T47D (cell line): ENCODE results near the gene GBA2.
A peak's percentile ranks its signal among the peaks of the same experiment; 100 is the strongest.

Experiments used
- DNase-seq, 2 experiments: peaks; one replicate each; pipeline versions ENCODE4 v3.0.0 to v3.0.0-alpha.2; 2011 to 2012; ENCODE audit warnings: low read depth in 1 of 2, low spot score in 1 of 2
- JUND ChIP-seq: IDR thresholded peaks from 2 replicates; pipeline ENCODE4 v1.6.1; 2012; ENCODE audit warnings: low read depth
- in situ Hi-C: cut with HindIII; loops from 2 replicates; pipeline ENCODE4 v1.10.0; 2016; ENCODE audit warnings: low sequenced_read_pairs, low pct_unique_long_range_greater_than_20kb

The GBA2 gene

GRCh38 chr9:35748858-35749514, at the start of gene GBA2, which contains the start of gene RGP1:
Gene GBA2, minus strand, starts transcription at chr9:35749228. Its CDS starts 524 bp downstream, at chr9:35748704.
Gene RGP1, plus strand, starts transcription at chr9:35749287. Its CDS starts 469 bp downstream, at chr9:35749756.
- in situ Hi-C loops, result no loop called here
- peak; percentile 25 to 81 for DNase-seq
- no peak for TF ChIP-seq JUND

- TF ChIP-seq JUND, result no peak
- DNase-seq, result no peak
- in situ Hi-C loops, result no loop called here
Observed at GRCh38 chr9:35797311-35798109, 48.5 kb upstream of the GBA2 start.

GRCh38 chr9:35795695-35796094, 46.7 kb upstream of the GBA2 start:
- no peak for DNase-seq
- in situ Hi-C loops, result no loop called here
- TF ChIP-seq JUND, result no peak

- no peak for DNase-seq
- no peak for TF ChIP-seq JUND
- in situ Hi-C loops, result no loop called here
Observed at GRCh38 chr9:35793461-35793860, 44.4 kb upstream of the GBA2 start.

GRCh38 chr9:35792826-35793225, 43.8 kb upstream of the GBA2 start:
- in situ Hi-C loops, result no loop called here
- no peak for TF ChIP-seq JUND
- DNase-seq, result no peak

- no peak for DNase-seq
- in situ Hi-C loops, result no loop called here
Observed at GRCh38 chr9:35792024-35792813, 43.2 kb upstream of the GBA2 start.

GRCh38 chr9:35791297-35791921, 42.4 kb upstream of the GBA2 start, which contains the start of gene NPR2:
Gene NPR2, plus strand, starts transcription at chr9:35791591. Its CDS starts 818 bp downstream, at chr9:35792409.
- DNase-seq, result no peak
- no peak for TF ChIP-seq JUND
- in situ Hi-C loops, result no loop called here

More at GRCh38 chr9:35792024-35792813, 43.2 kb upstream of the GBA2 start:
- TF ChIP-seq JUND, result no peak

GRCh38 chr9:35790385-35791296, 41.6 kb upstream of the GBA2 start:
- TF ChIP-seq JUND, result no peak
- in situ Hi-C loops, result no loop called here
- peak; percentile 65 to 77 for DNase-seq

GRCh38 chr9:35790025-35790384, 41.0 kb upstream of the GBA2 start:
- in situ Hi-C loops, result no loop called here
- TF ChIP-seq JUND, result no peak
- DNase-seq, result no peak

GRCh38 chr9:35789541-35789940, 40.5 kb upstream of the GBA2 start:
- in situ Hi-C loops, result no loop called here
- no peak for DNase-seq
- TF ChIP-seq JUND, result no peak

- DNase-seq, result no peak
- TF ChIP-seq JUND, result no peak
- in situ Hi-C loops, result no loop called here
Observed at GRCh38 chr9:35783418-35783817, 34.4 kb upstream of the GBA2 start.
